Dedifferentiated amniotic fluid mesenchymal stem cell (primary cell): Measurements from ENCODE around the gene TUBA8.
"Not testable (repeated sequence)": the region's sequence is repeated elsewhere in the genome, so short reads cannot be mapped to it uniquely, and the experiment has no call there.

Source experiments
- DNase-seq: peaks from one replicate; pipeline ENCODE4 v3.0.0-alpha.2; 2016; ENCODE audit errors: extremely low spot score

TUBA8 gene

DNA sequence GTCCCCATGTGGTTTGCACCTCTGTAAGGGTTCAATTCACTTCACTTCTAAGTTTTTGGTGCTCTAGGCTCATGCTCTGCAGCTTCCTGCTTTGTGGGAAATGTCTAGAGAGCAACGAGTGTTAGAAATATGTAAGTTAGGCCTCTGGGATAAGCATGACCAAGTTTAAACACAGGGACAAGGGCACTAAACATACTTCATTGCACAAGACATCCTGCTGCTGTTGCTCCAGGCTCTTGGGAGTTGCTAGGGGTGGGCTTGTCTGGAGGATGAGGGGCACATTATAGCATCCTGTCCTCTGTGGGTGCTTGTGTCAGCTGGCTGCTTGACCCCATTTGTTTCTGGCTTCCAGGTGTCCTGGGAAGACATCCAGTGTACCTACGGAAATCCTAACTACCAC lies 62.8 kb downstream of the TUBA8 start:
- not testable (repeated sequence) for DNase-seq
